Choroid plexus epithelial cell (primary cell): ENCODE measurements around the gene NUMA1.

Source experiments
- DNase-seq: peaks from one replicate; pipeline ENCODE4 v3.0.0-alpha.2; 2010; ENCODE audit warnings: low read depth
- H3K4me3 ChIP-seq: 2 replicates; pipeline ENCODE4 v1.5.1; 2011; ENCODE audit warnings: low read depth, mild to moderate bottlenecking, control low read depth, low read length, moderate library complexity
- TF ChIP-seq, protein P1 (sequence below): conservative IDR thresholded peaks from 2 replicates; pipeline ENCODE4 v1.5.1; 2011; ENCODE audit warnings: low read depth, mild to moderate bottlenecking, control low read depth, inconsistent platforms, low read length, moderate library complexity

The NUMA1 gene

GRCh38 chr11:72042064-72042745, 38.1 kb downstream of the NUMA1 start:
- DNase-seq, result no peak
- TF ChIP-seq, protein P1, sequence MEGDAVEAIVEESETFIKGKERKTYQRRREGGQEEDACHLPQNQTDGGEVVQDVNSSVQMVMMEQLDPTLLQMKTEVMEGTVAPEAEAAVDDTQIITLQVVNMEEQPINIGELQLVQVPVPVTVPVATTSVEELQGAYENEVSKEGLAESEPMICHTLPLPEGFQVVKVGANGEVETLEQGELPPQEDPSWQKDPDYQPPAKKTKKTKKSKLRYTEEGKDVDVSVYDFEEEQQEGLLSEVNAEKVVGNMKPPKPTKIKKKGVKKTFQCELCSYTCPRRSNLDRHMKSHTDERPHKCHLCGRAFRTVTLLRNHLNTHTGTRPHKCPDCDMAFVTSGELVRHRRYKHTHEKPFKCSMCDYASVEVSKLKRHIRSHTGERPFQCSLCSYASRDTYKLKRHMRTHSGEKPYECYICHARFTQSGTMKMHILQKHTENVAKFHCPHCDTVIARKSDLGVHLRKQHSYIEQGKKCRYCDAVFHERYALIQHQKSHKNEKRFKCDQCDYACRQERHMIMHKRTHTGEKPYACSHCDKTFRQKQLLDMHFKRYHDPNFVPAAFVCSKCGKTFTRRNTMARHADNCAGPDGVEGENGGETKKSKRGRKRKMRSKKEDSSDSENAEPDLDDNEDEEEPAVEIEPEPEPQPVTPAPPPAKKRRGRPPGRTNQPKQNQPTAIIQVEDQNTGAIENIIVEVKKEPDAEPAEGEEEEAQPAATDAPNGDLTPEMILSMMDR, result no peak
- H3K4me3 ChIP-seq, result peak overlapping the region; percentile 67

- TF ChIP-seq, protein P1, result no peak
These were observed 38.8 kb downstream of the NUMA1 start for GRCh38 chr11:72041364-72042063.

GRCh38 chr11:72040491-72041363, 39.6 kb downstream of the NUMA1 start:
- DNase-seq, result peak; percentile 96
- TF ChIP-seq, protein P1, result no peak
- peak overlapping the region; percentile 67 for H3K4me3 ChIP-seq

More at GRCh38 chr11:72041364-72042063, 38.8 kb downstream of the NUMA1 start:
- peak overlapping the region; percentile 67 for H3K4me3 ChIP-seq
- peak; percentile 78 for DNase-seq

GRCh38 chr11:72039856-72040401, 40.4 kb downstream of the NUMA1 start:
- DNase-seq, result no peak
- TF ChIP-seq, protein P1, result no peak
- peak overlapping the region; percentile 67 for H3K4me3 ChIP-seq

GRCh38 chr11:72039031-72039855, 41.1 kb downstream of the NUMA1 start:
- H3K4me3 ChIP-seq, result peak overlapping the region; percentile 67
- DNase-seq, result peak; percentile 58
- TF ChIP-seq, protein P1, result no peak

DNA sequence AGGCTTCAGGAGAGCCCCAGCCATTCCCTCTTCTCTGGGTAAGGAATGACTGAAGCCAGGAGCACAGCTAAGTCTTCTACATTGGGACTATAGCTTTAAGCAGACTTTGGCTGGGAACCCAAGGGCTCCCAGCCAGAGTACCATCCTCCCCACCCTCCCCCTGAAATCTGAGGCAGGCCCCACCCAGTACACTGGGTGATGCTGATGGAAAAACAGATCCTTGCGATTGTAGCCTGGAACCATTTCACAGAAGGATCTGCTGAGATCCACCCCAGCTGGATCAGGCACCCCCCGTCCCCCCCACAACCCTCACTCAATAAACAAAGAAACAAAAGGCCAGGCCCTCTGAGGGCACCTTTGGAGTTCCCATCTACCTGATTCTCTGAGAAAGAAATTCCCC, 41.9 kb downstream of the NUMA1 start:
- DNase-seq, result peak; percentile 82
- peak overlapping the region; percentile 67 for H3K4me3 ChIP-seq
- TF ChIP-seq, protein P1, result no peak
